ENCODE data around the gene PLCB2. TPM values are rescaled to one million over a fixed set of nuclear protein-coding genes. Genes with fewer than 3 reads are reported as not detected.

The PLCB2 gene
- total and polyA plus RNA-seq, 9 of the 15 experiments (the other 6 are each of a cell fraction or from before 2014, with no cell fraction given) = 0.37 to 12.3 (median 8.0) TPM

DNA sequence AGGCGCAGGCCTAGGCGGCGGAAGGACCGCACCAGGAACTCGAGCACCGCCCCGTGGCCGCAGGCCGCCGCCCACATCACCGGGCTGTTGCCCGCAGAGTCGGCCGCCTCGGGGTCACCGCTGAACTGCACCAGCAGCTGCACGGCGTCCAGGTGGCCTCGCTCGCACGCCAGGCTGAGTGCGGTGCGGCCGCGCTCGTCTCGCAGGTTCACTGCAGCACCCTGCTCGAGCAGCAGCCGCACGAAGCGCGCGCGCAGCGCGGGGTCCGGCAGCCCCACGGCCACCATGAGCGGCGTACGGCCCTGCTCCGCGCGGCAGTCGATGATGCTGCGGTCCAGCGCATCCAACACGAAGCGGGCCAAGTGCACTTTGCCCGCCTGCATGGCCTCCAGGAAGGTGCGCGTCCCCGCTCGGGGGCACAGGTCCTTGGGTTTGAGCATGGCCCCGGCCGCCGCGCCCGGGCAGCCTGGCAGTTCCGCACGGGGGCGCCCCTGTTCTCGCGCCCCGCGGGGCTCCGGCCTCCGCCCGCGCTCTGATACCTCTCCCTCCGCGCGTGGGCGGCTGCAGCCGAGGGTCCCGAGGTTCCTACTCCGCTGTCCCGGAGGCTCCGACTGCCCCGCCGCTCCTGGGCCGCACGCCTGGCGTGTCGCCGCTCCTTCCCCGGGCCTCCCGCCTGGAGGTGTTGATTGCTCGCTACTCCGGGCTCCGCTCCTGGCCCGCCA, 25.4 kb downstream of the PLCB2 start (continued):
- TF ChIP-seq, protein P1, sequence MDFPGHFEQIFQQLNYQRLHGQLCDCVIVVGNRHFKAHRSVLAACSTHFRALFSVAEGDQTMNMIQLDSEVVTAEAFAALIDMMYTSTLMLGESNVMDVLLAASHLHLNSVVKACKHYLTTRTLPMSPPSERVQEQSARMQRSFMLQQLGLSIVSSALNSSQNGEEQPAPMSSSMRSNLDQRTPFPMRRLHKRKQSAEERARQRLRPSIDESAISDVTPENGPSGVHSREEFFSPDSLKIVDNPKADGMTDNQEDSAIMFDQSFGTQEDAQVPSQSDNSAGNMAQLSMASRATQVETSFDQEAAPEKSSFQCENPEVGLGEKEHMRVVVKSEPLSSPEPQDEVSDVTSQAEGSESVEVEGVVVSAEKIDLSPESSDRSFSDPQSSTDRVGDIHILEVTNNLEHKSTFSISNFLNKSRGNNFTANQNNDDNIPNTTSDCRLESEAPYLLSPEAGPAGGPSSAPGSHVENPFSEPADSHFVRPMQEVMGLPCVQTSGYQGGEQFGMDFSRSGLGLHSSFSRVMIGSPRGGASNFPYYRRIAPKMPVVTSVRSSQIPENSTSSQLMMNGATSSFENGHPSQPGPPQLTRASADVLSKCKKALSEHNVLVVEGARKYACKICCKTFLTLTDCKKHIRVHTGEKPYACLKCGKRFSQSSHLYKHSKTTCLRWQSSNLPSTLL (IDR thresholded peaks at IDR 0.05) = no peak
- no peak for TF ChIP-seq ELF1 (tag; IDR thresholded peaks at IDR 0.05)
- no peak for TF ChIP-seq MYBL2 (IDR thresholded peaks at IDR 0.05; ENCODE audit: low read depth)
- TF ChIP-seq MYBL2 (CRISPR knock-in tag; IDR thresholded peaks at IDR 0.05; ENCODE audit: borderline replicate concordance) = no peak
- no peak for TF ChIP-seq NR2C1 (IDR thresholded peaks at IDR 0.05)
- TF ChIP-seq NR2C1 (tag; IDR thresholded peaks at IDR 0.05) = no peak
- TF ChIP-seq CSDE1 (IDR thresholded peaks at IDR 0.05) = no peak
- TF ChIP-seq NCOA1 (IDR thresholded peaks at IDR 0.05; ENCODE audit: low read depth) = no peak
- TF ChIP-seq PHB2 (IDR thresholded peaks at IDR 0.05; ENCODE audit: low read depth) = no peak
- no peak for TF ChIP-seq YBX1 (IDR thresholded peaks at IDR 0.05)
- TF ChIP-seq GTF2F1 (IDR thresholded peaks at IDR 0.05; ENCODE audit: low read depth, low read length) = no peak
- no peak for TF ChIP-seq ADNP (tag; IDR thresholded peaks at IDR 0.05)
- no peak for TF ChIP-seq ZNF124 (CRISPR knock-in tag; IDR thresholded peaks at IDR 0.05)
- no peak for TF ChIP-seq BDP1 (IDR thresholded peaks at IDR 0.05; ENCODE audit: insufficient read depth, insufficient read length)
- TF ChIP-seq POLR2A (conservative IDR thresholded peaks at IDR 0.05) = no peak
- no peak for TF ChIP-seq GATAD2B (IDR thresholded peaks at IDR 0.05; ENCODE audit: borderline replicate concordance)
- no peak for TF ChIP-seq ZBTB17 (CRISPR knock-in tag; IDR thresholded peaks at IDR 0.05)
- peak; percentile 44; the same call in 1 of the 2 replicates for TF ChIP-seq ESRRA (IDR thresholded peaks at IDR 0.05; ENCODE audit: borderline replicate concordance, low read depth)
- TF ChIP-seq RBBP5 (IDR thresholded peaks at IDR 0.05; ENCODE audit: borderline replicate concordance, insufficient read depth, low read length, poor library complexity, severe bottlenecking) = peak; percentile 66
- no peak for TF ChIP-seq ZKSCAN3 (CRISPR knock-in tag; IDR thresholded peaks at IDR 0.05)
- no peak for TF ChIP-seq PTRF (tag; IDR thresholded peaks at IDR 0.05)
- TF ChIP-seq HMG20A (CRISPR knock-in tag; conservative IDR thresholded peaks at IDR 0.05) = no peak
- peak; percentile 87; the same call in 1 of the 2 replicates for TF ChIP-seq MTA3 (IDR thresholded peaks at IDR 0.05; ENCODE audit: borderline replicate concordance)
- TF ChIP-seq CAMTA2 (CRISPR knock-in tag; conservative IDR thresholded peaks at IDR 0.05) = no peak
- peak in 1 of 3 experiments; percentile 47 for TF ChIP-seq YY1 (IDR thresholded peaks at IDR 0.05; ENCODE audit: borderline replicate concordance in 1 of 3, control insufficient read depth in 1 of 3, extremely low read depth in 1 of 3, insufficient read depth in 3 of 3, insufficient read length in 1 of 3, insufficient replicate concordance in 2 of 3, low read depth in 1 of 3, low read length in 2 of 3)
- no peak for TF ChIP-seq NUFIP1 (IDR thresholded peaks at IDR 0.05; ENCODE audit: partially characterized antibody)
- TF ChIP-seq, protein P2, sequence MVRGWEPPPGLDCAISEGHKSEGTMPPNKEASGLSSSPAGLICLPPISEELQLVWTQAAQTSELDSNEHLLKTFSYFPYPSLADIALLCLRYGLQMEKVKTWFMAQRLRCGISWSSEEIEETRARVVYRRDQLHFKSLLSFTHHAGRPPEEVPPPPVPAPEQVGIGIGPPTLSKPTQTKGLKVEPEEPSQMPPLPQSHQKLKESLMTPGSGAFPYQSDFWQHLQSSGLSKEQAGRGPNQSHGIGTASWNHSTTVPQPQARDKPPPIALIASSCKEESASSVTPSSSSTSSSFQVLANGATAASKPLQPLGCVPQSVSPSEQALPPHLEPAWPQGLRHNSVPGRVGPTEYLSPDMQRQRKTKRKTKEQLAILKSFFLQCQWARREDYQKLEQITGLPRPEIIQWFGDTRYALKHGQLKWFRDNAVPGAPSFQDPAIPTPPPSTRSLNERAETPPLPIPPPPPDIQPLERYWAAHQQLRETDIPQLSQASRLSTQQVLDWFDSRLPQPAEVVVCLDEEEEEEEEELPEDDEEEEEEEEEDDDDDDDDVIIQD (CRISPR knock-in tag; IDR thresholded peaks at IDR 0.05) = no peak
- TF ChIP-seq ZNF668 (CRISPR knock-in tag; IDR thresholded peaks at IDR 0.05) = no peak
- peak; percentile 78 for TF ChIP-seq U2AF1 (optimal IDR thresholded peaks at IDR 0.05; ENCODE audit: low read depth, low read length)
